GM18505 (cell line): ENCODE data around the gene PACS1.
A peak's percentile ranks its signal among the peaks of the same experiment; 100 is the strongest.

ENCODE experiments used
- ATAC-seq: cut with Tn5 transposase; IDR thresholded peaks from one replicate; pipeline ENCODE4 v1.9.1; 2021; ENCODE audit not compliant: unreplicated experiment
- POLR2A ChIP-seq: IDR thresholded peaks from 4 replicates; pipeline ENCODE4 v1.6.1; 2011; ENCODE audit warnings: borderline replicate concordance; ENCODE audit not compliant: insufficient read depth, insufficient read length; ENCODE audit errors: extremely low read depth

PACS1 gene

GRCh38 chr11:66118847-66119246 lies 48.8 kb downstream of the PACS1 start:
- no peak for TF ChIP-seq POLR2A
- ATAC-seq: no peak

GRCh38 chr11:66119348-66120133 lies 49.5 kb downstream of the PACS1 start:
- no peak for ATAC-seq
- TF ChIP-seq POLR2A: no peak

- ATAC-seq: no peak
- TF ChIP-seq POLR2A: no peak
Observed at GRCh38 chr11:66121466-66121865, 51.4 kb downstream of the PACS1 start.

- no peak for ATAC-seq
- no peak for TF ChIP-seq POLR2A
Observed at GRCh38 chr11:66123902-66124301, 53.8 kb downstream of the PACS1 start.

- no peak for ATAC-seq
- no peak for TF ChIP-seq POLR2A
Observed at GRCh38 chr11:66124564-66124963, 54.5 kb downstream of the PACS1 start.

GRCh38 chr11:66126064-66126463 lies 56.0 kb downstream of the PACS1 start:
- no peak for ATAC-seq
- no peak for TF ChIP-seq POLR2A

- peak; percentile 18 for TF ChIP-seq POLR2A
- peak; percentile 38 for ATAC-seq
Observed at GRCh38 chr11:66126808-66127555, 56.9 kb downstream of the PACS1 start.

- no peak for TF ChIP-seq POLR2A
- ATAC-seq: no peak
Observed at GRCh38 chr11:66130978-66131377, 60.9 kb downstream of the PACS1 start.

- ATAC-seq: no peak
- TF ChIP-seq POLR2A: peak; percentile 47
Observed at GRCh38 chr11:66131937-66132632, 62.0 kb downstream of the PACS1 start.

- TF ChIP-seq POLR2A: no peak
- no peak for ATAC-seq
Observed at GRCh38 chr11:66133216-66133775, 63.2 kb downstream of the PACS1 start.

GRCh38 chr11:66136752-66137123 lies 66.7 kb downstream of the PACS1 start:
- TF ChIP-seq POLR2A: no peak
- no peak for ATAC-seq

GRCh38 chr11:66139817-66140404 lies 69.8 kb downstream of the PACS1 start:
- ATAC-seq: no peak
- TF ChIP-seq POLR2A: no peak
